Transverse colon (tissue), 3 donors: ENCODE data around the gene PRKCB.

Source experiments
- POLR2A ChIP-seq: fragments of 450-650 bp; IDR thresholded peaks from one replicate; pipeline ENCODE4 v1.6.1; 2016; ENCODE audit warnings: antibody characterized with exemption, mild to moderate bottlenecking, moderate library complexity
- TF ChIP-seq, protein P1 (sequence below), 5 experiments: fragments of 200-600 bp in 3 of 5; fragments of 450-650 bp in 2 of 5; sonication (generic) in 3 of 5; IDR thresholded peaks; 1 replicate in 2 of 5; 2 replicates in 3 of 5; pipeline ENCODE4 v1.5.1; 2016 to 2017; ENCODE audit warnings: antibody characterized with exemption in 5 of 5, inconsistent platforms in 3 of 5, mild to moderate bottlenecking in 2 of 5, moderate library complexity in 1 of 5

DNA sequence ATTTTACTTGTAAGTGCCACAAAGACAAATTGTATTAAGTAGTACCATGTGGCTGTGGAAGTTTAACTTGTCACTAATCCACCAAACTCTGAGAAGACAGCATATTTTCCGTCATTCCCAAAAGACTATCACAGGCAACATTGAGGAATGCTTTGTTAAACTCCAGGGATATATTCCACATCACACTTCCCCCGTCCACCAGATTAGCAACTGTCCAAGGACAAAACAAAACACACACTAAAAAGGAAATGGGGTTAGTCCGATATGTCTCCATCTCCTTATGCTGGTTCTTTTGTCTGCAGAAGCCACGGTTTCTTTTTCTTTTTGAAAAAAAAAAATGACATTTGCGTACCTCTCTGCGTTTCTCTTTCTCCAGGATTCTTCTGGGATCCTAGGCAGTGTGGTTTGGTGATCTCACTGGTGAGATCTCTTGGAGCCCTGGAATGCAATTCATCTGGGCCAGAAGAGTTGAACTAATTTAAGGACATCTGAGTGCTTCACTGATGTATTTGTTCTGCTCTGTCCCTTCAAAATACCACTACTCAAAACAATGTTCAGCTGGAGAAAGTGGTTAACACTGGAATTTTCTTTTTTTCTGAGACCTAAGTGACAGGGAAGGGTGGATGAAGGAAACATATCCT, 40.6 kb downstream of the PRKCB start:
- TF ChIP-seq, protein P1, sequence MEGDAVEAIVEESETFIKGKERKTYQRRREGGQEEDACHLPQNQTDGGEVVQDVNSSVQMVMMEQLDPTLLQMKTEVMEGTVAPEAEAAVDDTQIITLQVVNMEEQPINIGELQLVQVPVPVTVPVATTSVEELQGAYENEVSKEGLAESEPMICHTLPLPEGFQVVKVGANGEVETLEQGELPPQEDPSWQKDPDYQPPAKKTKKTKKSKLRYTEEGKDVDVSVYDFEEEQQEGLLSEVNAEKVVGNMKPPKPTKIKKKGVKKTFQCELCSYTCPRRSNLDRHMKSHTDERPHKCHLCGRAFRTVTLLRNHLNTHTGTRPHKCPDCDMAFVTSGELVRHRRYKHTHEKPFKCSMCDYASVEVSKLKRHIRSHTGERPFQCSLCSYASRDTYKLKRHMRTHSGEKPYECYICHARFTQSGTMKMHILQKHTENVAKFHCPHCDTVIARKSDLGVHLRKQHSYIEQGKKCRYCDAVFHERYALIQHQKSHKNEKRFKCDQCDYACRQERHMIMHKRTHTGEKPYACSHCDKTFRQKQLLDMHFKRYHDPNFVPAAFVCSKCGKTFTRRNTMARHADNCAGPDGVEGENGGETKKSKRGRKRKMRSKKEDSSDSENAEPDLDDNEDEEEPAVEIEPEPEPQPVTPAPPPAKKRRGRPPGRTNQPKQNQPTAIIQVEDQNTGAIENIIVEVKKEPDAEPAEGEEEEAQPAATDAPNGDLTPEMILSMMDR (IDR thresholded peaks at IDR 0.05) = no peak
- TF ChIP-seq POLR2A = no peak
